Measurements from ENCODE around the gene MYD88.

DNA sequence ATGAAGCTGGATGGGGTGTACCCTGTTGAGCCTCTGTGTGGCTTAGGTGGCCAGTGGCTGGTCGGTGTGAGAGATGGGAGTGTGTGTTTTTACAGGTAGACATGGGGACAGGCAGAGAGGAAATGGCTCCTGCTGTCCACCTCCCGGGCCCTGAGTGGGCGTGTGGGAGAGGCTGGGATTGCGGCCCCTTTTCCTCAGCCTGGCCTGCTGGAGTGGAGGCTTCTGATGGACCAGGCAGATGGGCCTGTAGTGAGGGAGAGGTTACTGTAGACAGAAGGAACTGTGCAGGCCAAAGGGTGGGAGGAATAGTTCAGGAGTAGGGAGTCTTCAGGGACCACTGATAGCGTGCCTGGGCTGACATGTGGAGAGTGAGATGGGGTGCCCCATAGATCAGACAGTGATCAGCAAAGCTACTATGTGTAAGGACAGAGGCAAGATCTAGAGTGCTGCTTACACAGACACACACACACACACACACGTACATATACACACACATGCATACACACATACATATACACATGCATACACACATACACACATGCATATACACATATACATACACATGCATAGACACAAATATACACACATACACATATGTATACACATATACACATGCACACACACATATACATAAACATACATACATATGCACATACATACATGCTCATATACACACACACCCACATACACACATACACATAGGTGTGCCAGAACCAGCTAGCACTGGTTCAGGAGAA lies 28.0 kb upstream of the MYD88 start:
- TF ChIP-seq POLR2AphosphoS5 (IDR thresholded peaks at IDR 0.05; ENCODE audit: low read depth, low read length) = no peak
- TF ChIP-seq SIN3A (IDR thresholded peaks at IDR 0.05; ENCODE audit: borderline replicate concordance, insufficient read depth, low read length) = no peak

All from PFSK-1 (cell line).